Measurements from ENCODE around the gene TIMP1.

- TF ChIP-seq CTCF (IDR thresholded peaks at IDR 0.05) = no peak
- TF ChIP-seq POLR2A (IDR thresholded peaks at IDR 0.05) = no peak
Measured at GRCh38 chrX:47607091-47607490, 24.9 kb downstream of the TIMP1 start.
